HepG2 (cell line): ENCODE measurements around the gene MEGF6. TPM values are rescaled to one million over a fixed set of nuclear protein-coding genes. Genes with fewer than 3 reads are reported as not detected.

ENCODE experiments used
- CBFB ChIP-seq: sonication (generic); formaldehyde crosslinking; IDR thresholded peaks from 2 replicates; pipeline ENCODE4 v1.4.0; 2020; ENCODE audit warnings: missing genetic modification reagents
- EHMT2 ChIP-seq: fragments of 200-600 bp; sonication (generic); IDR thresholded peaks from 2 replicates; pipeline ENCODE4 v1.7.0; 2017; ENCODE audit warnings: antibody characterized with exemption, low read depth, low read length, borderline replicate concordance
- HHEX ChIP-seq: IDR thresholded peaks from 2 replicates; pipeline ENCODE4 v1.6.1; 2016; ENCODE audit warnings: control low read depth
- HNRNPL ChIP-seq: fragments of 200-400 bp; formaldehyde crosslinking; IDR thresholded peaks from 2 replicates; pipeline ENCODE4 v1.6.1; 2017; ENCODE audit warnings: mild to moderate bottlenecking, low read depth, low read length
- KMT2A ChIP-seq: sonication (generic); formaldehyde crosslinking; IDR thresholded peaks from 2 replicates; pipeline ENCODE4 v1.4.0; 2020; ENCODE audit warnings: missing genetic modification reagents
- LCORL ChIP-seq, 2 experiments: fragments of 450-650 bp in 1 of 2; sonication (generic) in 1 of 2; formaldehyde crosslinking in 1 of 2; IDR thresholded peaks; 2 replicates each; pipeline versions ENCODE4 v1.5.0 to v1.6.1; 2017 to 2020; ENCODE audit warnings: antibody characterized with exemption in 1 of 2, missing genetic modification reagents in 1 of 2
- MAF1 ChIP-seq: sonication (generic); formaldehyde crosslinking; IDR thresholded peaks from 2 replicates; pipeline ENCODE4 v1.5.0; 2020; ENCODE audit warnings: missing genetic modification reagents, borderline replicate concordance
- RCOR2 ChIP-seq: IDR thresholded peaks from 2 replicates; pipeline ENCODE4 v1.6.1; 2016; ENCODE audit warnings: missing biosample characterization, missing genetic modification reagents
- SAP130 ChIP-seq: IDR thresholded peaks from 2 replicates; pipeline ENCODE4 v1.6.1; 2016; ENCODE audit warnings: low read depth
- SMARCC2 ChIP-seq: fragments of 450-650 bp; IDR thresholded peaks from 2 replicates; pipeline ENCODE4 v1.6.1; 2017; ENCODE audit warnings: antibody characterized with exemption, mild to moderate bottlenecking
- STAG1 ChIP-seq: sonication (generic); formaldehyde crosslinking; IDR thresholded peaks from 2 replicates; pipeline ENCODE4 v1.4.0; 2020; ENCODE audit warnings: missing genetic modification reagents
- TAF1 ChIP-seq: sonication (generic); formaldehyde crosslinking; IDR thresholded peaks from 2 replicates; pipeline ENCODE4 v1.4.0; 2020; ENCODE audit warnings: missing genetic modification reagents
- TBP ChIP-seq: sonication (generic); formaldehyde crosslinking; IDR thresholded peaks from 2 replicates; pipeline ENCODE4 v1.5.0; 2020; ENCODE audit warnings: missing genetic modification reagents
- ZNF296 ChIP-seq: sonication (generic); formaldehyde crosslinking; conservative IDR thresholded peaks from 2 replicates; pipeline ENCODE4 v1.5.0; 2020; ENCODE audit warnings: mild to moderate bottlenecking, missing genetic modification reagents
- ZNF441 ChIP-seq: sonication (generic); formaldehyde crosslinking; IDR thresholded peaks from 2 replicates; pipeline ENCODE4 v1.7.0; 2021; ENCODE audit warnings: missing genetic modification reagents, borderline replicate concordance
- ZNF569 ChIP-seq: sonication (generic); formaldehyde crosslinking; IDR thresholded peaks from 2 replicates; pipeline ENCODE4 v1.5.0; 2020; ENCODE audit warnings: mild to moderate bottlenecking, missing genetic modification reagents, moderate library complexity, borderline replicate concordance
- ZNF646 ChIP-seq: sonication (generic); formaldehyde crosslinking; IDR thresholded peaks from 2 replicates; pipeline ENCODE4 v1.9.0; 2021; ENCODE audit warnings: mild to moderate bottlenecking, missing genetic modification reagents
- polyA plus RNA-seq, 8 experiments: library from polyadenylated mRNA; depleted of rRNA in 3 of 8; stranded (reverse) in 7 of 8; unstranded in 1 of 8; fragments of >200 nt; fragmentation: Illumina TruSeq in 4 of 8; extraction: Trizol in 4 of 8; gene quantifications; 2 replicates each; pipeline versions ENCODE4 v1.2.1 to v1.2.3, GENCODE V29; 2011 to 2016; ENCODE audit warnings: low read depth in 4 of 8, missing spikeins in 1 of 8, mixed read lengths in 1 of 8; ENCODE audit not compliant: insufficient read depth in 1 of 8
- total RNA-seq, 5 experiments: library from RNA; depleted of rRNA; stranded (reverse); fragments of >200 nt; fragmentation: Illumina TruSeq; extraction: Trizol; gene quantifications; 2 replicates each; pipeline ENCODE4 v1.2.3, GENCODE V29; 2016; ENCODE audit warnings: low read depth in 1 of 5
- TF ChIP-seq, protein P1 (sequence below): sonication (generic); formaldehyde crosslinking; IDR thresholded peaks from 2 replicates; pipeline ENCODE4 v1.5.1; 2020; ENCODE audit warnings: mild to moderate bottlenecking, missing genetic modification reagents
- TF ChIP-seq, protein P2 (sequence below): sonication (generic); formaldehyde crosslinking; IDR thresholded peaks from 2 replicates; pipeline ENCODE4 v1.5.0; 2020; ENCODE audit warnings: mild to moderate bottlenecking, missing genetic modification reagents

MEGF6 gene
- total and polyA plus RNA-seq, 2 of the 13 experiments (the other 11 are each of a cell fraction or from before 2014, with no cell fraction given) = 1.9 TPM

DNA sequence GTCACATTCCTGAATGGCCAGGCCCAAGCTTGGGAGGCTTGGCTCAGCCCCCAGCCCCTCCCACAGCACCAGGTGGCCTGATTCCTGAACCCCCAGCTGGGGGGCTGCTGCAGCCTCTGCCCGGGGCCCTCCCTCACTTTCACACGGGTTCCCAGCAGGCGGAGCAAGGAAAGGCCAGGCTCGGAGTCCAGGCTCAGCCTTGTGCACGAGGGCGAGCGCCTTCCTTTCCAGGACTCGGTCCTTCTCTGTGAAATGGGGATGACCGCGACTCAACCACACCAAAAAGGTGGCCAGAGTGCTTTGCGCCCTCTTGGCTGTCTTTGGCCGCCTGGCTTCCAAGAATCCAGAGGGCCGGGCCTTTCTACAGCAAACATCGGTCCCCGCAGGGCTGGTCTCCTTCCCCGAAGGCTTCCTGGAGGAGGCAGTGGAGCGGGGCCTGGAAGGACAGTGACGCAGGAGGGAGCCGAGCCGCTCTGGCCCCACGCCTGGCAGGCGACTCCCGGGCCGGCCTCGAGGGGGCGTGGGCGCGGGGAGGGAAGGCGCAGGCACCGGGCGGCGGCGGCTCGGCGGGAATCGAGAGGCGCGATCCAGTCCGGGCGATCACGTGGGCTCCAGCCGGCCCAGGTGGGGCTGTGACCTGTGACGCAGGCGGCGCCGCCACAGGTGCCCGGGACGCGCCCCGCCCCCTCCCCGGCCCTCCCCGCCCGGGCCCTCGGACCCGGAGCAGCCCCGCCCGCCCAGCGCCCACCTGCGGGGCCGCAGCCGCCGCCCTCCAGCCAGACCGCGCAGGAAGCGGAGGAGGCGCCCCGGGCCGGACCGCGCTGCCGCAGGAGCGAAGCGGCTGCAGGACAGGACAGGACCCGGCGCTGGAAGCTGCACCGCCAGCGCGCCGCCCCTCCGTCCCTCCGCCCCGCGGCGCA lies 157.2 kb downstream of the MEGF6 start, which contains the start of gene ARHGEF16 (continued):
- TF ChIP-seq MAF1 (0 out of 2 replicates have a peak, but pooled peaks have one; percentile 44), TAF1 (CRISPR knock-in tag) (no peak), KMT2A (CRISPR knock-in tag) (no peak; the same call in 1 of the 2 replicates), SMARCC2 (no peak), ZNF441 (CRISPR knock-in tag) (peak; percentile 74), LCORL (IDR thresholded peaks at IDR 0.05) (no peak), LCORL (CRISPR knock-in tag; IDR thresholded peaks at IDR 0.05) (0 out of 2 replicates have a peak, but pooled peaks have one; percentile 0), EHMT2 (no peak), SAP130 (CRISPR knock-in tag) (peak; percentile 43), TBP (CRISPR knock-in tag) (0 out of 2 replicates have a peak, but pooled peaks have one; percentile 63), RCOR2 (CRISPR knock-in tag) (no peak), ZNF646 (no peak), ZNF296 (no peak), HNRNPL (no peak), STAG1 (peak; percentile 65), ZNF569 (CRISPR knock-in tag) (no peak), CBFB (CRISPR knock-in tag) (peak; percentile 38), HHEX (CRISPR knock-in tag) (no peak)
- TF ChIP-seq, protein P1, sequence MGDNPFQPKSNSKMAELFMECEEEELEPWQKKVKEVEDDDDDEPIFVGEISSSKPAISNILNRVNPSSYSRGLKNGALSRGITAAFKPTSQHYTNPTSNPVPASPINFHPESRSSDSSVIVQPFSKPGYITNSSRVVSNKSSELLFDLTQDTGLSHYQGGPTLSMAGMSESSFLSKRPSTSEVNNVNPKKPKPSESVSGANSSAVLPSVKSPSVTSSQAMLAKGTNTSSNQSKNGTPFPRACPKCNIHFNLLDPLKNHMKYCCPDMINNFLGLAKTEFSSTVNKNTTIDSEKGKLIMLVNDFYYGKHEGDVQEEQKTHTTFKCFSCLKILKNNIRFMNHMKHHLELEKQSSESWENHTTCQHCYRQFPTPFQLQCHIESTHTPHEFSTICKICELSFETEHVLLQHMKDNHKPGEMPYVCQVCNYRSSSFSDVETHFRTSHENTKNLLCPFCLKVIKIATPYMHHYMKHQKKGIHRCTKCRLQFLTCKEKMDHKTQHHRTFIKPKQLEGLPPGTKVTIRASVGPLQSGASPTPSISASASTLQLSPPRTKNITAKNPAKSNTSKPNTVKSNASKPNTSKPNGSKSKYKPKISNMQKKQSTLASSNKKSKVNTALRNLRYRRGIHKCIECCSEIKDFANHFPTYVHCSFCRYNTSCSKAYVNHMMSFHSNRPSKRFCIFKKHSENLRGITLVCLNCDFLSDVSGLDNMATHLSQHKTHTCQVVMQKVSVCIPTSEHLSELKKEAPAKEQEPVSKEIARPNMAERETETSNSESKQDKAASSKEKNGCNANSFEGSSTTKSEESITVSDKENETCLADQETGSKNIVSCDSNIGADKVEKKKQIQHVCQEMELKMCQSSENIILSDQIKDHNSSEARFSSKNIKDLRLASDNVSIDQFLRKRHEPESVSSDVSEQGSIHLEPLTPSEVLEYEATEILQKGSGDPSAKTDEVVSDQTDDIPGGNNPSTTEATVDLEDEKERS (CRISPR knock-in tag) = no peak
- TF ChIP-seq, protein P2, sequence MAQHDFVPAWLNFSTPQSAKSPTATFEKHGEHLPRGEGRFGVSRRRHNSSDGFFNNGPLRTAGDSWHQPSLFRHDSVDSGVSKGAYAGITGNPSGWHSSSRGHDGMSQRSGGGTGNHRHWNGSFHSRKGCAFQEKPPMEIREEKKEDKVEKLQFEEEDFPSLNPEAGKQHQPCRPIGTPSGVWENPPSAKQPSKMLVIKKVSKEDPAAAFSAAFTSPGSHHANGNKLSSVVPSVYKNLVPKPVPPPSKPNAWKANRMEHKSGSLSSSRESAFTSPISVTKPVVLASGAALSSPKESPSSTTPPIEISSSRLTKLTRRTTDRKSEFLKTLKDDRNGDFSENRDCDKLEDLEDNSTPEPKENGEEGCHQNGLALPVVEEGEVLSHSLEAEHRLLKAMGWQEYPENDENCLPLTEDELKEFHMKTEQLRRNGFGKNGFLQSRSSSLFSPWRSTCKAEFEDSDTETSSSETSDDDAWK (CRISPR knock-in tag) = no peak
